B cell (primary cell): ENCODE data around the gene PDZK1.

Source experiments
- CTCF ChIP-seq: fragments of 200-600 bp; IDR thresholded peaks from one replicate; pipeline ENCODE4 v1.8.0; 2022; ENCODE audit warnings: antibody characterized with exemption, mild to moderate bottlenecking
- EZH2 ChIP-seq: IDR thresholded peaks from 2 replicates; pipeline ENCODE4 v1.6.1; 2012; ENCODE audit warnings: borderline replicate concordance, low read depth, mild to moderate bottlenecking, moderate library complexity, low read length; ENCODE audit not compliant: insufficient read depth, poor library complexity, severe bottlenecking

DNA sequence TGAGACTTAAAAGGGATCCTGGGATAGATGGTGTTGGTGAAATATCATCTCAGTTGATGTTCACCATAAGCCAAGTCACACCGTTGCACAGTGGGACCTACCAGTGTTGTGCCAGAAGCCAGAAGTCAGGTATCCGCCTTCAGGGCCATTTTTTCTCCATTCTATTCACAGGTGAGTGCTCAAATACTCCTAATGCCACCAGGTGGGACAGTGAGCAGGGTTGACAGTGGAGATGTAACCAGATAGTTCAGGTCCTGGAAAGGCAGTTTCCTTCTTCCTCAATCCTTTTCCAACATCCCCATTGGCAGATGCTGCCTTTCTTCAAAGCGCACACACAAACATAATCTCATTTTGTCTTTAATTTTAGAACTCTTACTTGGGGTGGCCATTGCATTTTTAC lies 23.7 kb upstream of the PDZK1 start:
- TF ChIP-seq CTCF (no peak), EZH2 (no peak)
